NCI-H2196 (cell line): ENCODE results near the gene SNX3.
"Not testable (repeated sequence)": the region's sequence is repeated elsewhere in the genome, so short reads cannot be mapped to it uniquely, and the experiment has no call there.

Source experiments
- DNase-seq: peaks from one replicate; lab custom pipeline; 2025; ENCODE audit not compliant: unreplicated experiment; lab: John Stamatoyannopoulos, UW

The SNX3 gene

DNA sequence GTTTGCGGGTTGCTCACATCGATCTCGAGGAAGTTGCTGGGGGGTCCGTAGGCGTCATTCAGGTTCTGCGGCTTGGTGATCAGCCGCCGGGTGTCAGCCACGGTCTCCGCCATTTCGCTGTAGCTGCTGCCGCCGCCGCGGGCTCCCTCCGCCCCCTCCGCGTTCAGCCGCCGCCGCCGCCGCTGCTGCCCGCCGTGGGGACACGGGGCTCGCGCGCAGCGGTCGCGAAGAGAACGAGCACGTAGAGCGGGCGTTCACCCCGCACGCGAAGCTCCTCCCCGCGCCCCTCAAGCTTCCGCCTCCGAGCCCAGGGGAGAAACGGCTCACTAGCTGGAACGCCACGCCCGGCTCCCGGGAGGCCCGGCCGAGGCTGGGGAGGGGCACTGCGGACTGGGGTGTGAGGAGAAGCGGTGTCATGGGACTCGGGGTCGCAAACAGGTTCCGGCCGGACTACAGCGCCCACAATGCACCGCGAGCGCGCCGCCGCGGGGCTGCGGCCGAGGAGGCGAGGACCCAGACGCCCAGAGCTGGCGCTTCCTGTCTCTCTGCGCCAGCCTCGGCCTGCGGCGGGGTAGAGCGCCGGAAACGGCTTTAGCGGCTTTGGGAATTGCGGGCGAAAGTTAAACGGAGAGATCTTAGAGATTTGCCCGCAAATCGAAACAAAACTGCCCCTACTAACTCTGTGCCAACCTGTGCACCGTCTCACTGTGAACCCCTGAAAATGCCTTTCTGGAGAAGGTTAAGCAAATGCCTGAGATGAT, at the start of gene SNX3:
SNX3 (minus strand) TSS at position 232 of the 761 bp plus-strand sequence; CDS start at position 113, 119 bp downstream.
- DNase-seq, result peak; percentile 96

DNA sequence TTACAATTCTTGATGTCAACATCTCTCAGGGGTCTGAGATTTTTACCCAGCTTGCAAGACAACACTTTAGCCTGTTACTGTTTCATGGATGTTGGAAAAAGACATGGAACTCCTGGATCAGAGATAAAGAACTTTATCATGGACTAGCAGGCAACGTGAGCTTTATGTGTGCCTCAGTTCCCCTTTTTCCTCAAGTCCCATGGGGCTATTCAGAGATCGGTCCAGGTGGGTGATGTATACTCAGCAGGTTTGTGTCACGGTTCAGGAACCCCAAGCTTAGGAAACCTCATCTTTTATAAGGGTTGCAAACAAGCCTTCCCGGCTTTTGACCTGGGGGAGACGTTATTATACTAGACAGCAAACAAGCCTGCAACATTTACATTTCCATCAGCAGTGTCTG, 49.0 kb upstream of the SNX3 start:
- no peak for DNase-seq

DNA sequence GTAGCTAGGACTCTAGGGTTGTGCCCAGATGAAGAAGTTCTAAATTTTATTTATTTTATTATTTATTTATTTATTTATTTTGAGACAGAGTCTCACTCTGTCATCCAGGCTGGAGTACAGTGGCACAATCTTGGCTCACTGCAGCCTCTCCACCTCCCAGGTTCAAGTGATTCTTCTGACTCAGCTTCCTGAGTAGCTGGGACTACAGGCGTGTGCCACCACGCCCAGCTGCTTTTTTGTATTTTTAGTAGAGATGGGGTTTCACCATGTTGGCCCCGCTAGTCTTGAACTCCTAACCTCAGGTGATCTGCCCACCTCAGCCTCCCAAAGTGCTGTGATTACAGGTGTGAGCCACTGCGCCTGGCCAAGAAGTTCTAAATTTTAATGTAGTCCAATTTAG, 47.8 kb upstream of the SNX3 start:
- DNase-seq, result not testable (repeated sequence)

DNA sequence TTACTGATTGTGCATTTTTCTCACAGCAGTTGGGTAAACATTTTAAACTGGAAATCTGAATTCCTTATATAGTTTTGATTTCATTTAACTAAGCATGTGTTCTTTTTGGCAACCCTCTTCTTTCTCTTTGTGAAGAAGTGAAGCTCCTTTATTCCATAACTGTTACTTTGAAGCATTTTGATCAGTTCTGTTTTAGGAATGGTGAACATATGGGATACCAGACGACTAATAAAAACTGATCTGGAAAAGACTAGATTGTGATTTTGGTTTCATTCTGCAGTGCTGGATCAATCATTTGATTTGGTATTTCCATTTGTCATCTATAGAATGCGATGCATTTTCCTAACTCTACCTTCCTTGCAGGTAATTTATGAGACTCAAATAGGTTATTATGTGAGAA, 43.8 kb upstream of the SNX3 start:
- DNase-seq, result no peak

DNA sequence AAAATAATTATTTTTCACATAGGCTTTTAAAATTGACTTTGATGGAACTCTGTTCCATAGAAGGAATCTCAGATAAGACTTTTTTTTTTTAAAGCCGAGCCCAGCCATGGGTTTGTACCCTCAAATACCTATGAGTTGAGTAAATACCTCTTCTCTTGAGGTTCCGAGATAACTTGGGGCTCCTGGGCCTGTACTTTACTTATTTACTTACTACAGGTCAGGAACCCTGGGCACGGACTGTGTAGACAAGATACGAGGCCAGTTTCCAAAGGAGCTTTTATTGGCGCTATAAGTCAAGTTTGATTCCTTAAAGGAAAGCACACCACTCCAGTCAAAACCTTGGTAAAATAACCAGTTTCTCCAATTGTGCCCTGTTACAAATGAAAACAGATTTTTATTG, 41.5 kb upstream of the SNX3 start:
- no peak for DNase-seq

DNA sequence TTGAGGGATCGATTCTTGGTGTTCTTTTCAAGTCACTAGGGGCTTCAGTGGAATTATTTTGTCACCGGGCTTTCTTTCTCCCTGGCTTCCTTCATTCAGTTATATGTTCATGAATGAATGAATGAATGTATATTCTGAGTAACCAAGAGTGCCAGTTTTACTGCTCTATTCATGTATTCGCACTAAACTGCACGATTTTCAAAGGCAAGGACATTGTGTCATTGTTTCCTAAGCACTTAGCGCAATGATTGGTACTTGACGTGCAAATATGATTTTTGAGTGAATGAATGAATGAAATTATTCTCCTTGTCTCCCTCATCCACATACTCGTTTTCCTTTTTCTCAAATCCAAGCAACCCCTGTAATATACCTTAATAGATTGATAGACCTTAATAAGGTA, 34.8 kb upstream of the SNX3 start:
- peak; percentile 25 for DNase-seq

DNA sequence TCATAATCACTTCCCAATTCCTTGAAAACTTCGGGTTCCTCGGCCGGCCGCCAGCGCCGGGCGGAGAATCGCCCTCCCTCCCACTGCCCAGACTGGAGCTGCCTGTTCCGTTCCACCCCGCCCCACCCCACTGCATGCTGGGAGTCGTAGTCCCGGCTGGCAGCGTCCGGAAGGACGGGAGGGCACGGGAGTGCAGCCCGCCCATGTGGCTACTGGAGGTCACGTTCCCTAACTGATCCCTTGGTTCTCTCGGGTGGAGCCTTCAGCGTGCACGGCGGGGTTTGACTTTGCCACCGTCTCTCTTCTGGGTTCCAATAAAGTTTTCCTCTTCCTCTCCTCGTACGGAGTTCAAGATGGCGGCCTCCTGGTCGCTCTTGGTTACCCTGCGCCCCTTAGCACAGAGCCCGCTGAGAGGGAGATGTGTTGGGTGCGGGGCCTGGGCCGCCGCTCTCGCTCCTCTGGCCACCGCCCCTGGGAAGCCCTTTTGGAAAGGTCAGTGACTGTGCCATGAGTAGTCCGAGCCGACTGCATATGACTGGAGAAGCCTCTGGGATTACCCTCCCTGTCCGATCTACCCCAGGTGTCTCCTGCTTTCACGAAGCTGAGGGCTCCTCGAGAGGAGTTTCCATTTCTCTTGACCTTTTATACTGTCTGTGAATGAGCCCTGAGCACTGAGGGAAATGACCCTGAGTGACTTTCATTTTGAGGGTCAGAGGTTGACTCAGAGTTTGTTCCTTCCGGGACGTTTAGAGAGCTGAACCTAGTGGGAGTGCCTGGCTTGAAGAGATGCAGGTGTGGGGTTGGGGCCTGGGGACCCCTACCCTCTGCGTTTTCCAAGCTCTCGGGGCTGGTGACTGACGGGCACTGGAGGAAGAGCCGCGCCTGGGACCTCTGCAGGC, 34.1 kb upstream of the SNX3 start, which contains the start of gene AFG1L:
AFG1L (plus strand) TSS at position 328 of the 899 bp plus-strand sequence; CDS start at position 354, 26 bp downstream.
- DNase-seq, result peak; percentile 87

DNA sequence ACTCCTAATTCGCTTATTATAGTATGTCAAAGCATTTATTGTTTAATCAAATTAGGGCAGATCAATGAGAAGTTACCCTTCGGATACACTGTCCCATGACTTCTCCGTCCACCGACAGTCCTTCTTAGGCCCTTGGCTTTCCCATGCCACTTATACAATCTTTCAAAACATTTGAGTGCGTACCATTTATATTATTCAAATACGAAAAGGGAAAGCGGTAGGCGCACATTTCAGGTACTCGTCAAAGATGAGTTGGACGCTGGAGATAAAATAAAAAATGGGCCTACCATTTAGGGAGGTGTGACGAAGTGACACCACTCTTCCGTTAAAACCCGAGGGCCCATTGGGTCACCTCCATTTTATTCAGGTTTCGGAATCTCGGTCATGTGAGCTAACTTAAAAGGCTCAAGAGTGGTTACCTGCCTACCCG, 33.5 kb upstream of the SNX3 start:
- no peak for DNase-seq

DNA sequence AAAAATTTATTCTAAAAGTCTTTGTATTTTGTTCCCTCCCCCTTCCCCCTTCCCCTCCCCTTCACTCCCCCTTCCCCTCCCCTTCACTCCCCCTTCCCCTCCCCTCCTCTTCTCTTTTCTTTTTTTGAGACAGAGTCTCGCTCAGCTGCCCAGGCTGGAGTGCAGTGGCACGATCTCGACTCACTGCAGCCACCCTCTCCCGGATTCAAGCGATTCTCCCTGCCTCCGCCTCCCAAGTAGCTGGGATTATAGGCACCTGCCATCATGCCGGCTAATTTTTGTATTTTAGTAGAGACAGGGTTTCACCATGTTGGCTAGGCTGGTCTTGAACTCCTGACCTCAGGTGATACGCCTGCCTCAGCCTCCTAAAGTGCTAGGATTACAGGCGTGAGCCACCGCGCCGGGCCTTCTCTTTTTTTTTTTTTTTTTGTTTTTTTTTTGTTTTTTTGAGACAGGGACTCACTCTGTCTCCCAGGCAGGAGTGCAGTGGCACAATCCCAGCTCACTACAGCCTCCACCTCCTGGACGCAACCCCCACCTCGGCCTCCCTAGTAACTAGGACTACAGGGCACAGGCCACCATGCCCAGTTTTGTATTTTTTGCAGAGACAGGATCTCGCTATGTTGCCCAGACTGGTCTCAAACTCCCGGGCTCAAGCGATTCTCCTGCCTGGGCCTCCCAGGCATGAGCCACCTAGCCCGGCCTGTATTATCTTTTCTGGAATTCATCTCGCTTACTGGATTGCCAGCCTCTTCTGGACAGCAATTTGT, 32.9 kb upstream of the SNX3 start:
- no peak for DNase-seq

DNA sequence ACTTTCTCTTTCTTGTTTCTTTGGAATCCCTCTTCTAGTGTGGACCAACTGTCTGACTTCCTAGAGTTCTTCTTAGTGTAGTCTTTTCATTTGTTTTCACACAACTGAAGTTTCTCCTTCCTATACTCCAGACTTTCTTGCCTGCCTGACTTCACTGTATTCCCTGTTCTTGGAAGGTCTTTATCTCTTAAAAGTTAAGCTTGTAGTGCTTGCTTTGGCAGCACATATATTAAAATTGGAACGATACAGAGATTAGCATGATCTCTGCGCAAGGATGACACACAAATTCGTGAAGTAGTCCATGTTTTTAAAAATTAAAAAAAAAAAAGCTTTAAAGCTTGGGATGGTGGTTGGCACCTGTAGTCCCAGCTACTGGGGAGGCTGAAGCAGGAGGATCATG, 31.7 kb upstream of the SNX3 start:
- not testable (repeated sequence) for DNase-seq

DNA sequence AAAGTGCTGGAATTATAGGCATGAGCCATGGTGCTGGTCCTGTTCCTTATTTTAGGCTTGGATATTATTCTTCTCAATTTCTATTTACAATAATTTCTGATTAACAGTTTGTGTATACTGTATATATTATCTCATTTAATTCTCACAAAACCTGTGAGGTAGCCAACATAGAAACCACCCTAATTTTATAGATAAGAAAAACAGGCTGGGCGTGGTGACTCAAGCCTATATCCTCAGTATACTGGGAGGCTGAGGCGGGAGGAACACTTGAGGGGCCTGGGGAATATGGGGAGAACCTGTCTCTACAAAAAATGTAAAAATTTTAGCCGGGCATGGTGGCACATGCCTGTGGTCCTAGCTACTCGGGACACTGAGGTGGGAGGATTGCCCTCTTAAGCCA, 30.3 kb upstream of the SNX3 start:
- DNase-seq, result no peak

DNA sequence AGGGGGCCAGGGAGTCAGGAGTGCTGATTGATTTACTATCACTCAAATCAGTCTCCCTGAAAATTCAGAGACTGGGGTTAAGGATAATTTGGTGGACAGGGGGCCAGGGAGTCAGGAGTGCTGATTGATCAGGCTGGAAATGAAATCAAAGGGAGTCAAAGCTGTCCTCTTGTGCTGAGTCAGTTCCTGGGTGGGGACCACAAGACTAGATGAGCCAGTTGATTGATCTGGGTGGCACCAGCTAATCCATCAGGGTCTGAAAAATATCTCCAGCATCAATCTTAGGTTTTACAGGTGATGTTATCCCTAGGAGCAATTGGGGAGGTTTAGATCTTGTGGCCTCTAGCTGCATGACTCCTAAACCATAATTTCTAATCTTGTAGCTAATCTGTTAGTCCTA, 27.9 kb upstream of the SNX3 start:
- DNase-seq, result no peak

DNA sequence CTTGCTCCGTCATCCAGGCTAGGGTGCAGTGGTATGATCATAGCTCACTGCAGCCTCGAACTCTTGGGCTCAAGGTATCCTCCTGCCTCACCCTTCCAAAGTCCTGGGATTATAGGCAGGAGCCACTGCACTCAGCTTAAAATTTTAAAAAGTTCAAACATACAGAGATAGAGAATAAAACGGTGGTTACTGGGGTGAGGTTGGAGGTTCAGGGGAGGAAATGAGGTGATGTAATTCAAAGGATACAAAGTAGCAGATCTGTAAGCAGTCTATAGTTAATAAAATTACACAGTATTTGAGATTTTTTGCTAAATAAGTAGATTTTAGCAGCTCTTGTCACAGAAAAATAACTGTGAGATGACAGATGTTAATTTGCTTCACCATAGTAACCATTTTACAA, 26.5 kb upstream of the SNX3 start:
- no peak for DNase-seq

DNA sequence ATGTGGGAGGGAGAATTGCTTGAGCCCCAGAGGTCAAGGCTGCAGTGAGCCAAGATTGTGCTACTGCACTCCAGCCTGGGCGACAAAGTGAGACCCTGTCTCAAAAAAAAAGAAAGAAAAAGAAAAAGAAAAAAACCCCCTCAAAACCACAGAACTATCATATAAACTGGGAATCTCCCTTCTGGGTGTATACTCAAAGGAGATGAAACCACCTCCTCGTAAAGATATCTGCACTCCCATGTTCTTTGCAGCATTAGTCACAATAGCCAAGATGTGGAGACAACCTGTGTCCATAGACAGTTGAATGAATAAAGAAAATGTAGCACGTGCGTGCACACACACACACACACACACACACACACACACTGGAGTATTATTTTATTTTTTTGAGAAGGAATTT, 25.5 kb upstream of the SNX3 start:
- no peak for DNase-seq

DNA sequence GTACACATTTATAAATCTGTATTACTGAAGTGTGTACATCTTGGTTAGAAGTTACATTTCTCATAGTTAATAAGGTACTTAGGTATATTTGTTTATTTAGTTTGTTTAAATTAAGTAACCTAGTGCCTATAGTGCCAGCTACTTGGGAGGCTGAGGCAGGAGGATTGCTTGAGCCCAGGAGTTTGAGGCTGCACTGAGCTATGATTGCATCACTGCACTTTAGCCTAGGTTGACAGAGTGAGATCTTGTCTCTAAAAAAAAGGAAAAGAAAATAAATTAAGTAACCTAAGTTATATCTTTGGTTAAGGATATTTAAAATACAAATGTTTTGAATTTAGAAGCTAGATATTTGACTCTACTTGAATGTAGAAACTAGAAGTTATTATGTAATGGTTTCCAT, 24.5 kb upstream of the SNX3 start:
- DNase-seq, result no peak

DNA sequence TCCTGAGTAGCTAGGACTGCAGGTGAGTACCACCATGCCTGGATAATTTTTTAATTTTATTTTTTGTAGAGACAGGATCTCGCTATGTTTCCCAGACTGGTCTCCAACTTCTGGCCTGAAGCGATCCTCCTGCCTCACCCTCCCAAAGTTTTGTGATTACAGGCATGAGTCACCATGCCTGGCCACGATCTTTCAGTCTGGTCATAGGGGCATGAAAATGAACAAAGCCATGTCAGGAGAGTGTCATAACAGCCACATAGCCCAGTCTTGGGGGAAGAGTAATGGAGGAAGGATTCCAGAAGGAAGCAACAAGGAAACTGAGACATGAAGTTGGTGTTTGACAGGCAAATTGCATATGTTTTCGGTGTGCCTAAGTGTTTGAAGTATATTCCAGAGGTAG, 17.0 kb upstream of the SNX3 start:
- no peak for DNase-seq

DNA sequence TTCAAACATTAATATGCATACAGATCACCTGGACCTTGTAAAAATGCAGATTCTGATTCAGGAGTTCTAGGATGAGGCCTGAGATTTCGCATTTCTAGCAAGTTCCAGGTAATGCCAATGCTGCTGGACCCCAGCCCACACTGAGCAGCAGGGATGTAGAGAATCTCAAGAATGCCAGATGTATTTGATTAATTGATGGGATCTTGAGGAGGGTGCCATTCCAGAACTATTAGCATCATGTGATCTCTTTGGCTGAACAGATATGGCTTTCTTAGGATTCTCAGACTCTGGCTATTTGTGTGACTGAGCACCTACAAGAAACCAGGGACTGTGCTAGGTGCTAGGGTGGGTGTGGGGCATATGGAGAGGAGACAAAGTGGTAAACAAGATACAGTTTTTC, 16.5 kb upstream of the SNX3 start:
- no peak for DNase-seq

DNA sequence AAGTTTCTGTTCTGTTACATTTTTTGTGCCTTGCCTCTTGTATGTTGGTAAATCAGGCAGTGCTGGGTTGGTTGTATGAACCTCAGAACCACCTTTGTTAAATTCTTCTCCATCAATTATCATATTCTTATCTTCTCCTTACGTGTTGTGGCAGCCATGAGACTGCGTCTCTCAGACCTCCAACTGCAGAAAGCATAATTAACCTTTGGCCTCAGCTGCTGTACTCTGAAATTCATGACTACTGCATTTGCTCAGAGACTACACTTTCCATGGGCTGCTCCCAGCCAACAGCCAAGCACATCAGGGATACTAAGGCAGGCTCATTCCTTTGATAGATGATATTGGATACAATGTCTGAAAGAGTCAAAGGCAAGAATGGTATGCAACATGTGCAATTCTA, 15.1 kb upstream of the SNX3 start:
- no peak for DNase-seq

DNA sequence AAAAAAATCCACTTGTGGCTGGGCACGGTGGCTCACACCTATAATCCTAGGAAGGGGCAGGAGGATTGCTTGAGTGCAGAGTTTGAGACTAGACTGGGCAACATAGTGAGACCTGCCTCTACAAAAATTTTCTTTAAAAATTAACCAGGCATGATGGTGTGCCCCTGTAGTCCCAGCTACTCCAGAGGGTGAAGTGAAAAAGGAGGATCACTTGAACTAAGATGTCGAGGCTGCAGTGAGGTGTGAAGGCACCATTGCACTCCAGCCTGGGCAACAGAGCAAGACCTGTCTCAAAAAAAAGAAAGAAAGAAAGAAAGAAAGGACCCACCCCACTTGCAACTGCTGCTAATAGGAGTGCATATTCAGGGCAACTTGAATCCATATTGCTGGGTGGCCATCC, 13.7 kb upstream of the SNX3 start:
- DNase-seq, result no peak

DNA sequence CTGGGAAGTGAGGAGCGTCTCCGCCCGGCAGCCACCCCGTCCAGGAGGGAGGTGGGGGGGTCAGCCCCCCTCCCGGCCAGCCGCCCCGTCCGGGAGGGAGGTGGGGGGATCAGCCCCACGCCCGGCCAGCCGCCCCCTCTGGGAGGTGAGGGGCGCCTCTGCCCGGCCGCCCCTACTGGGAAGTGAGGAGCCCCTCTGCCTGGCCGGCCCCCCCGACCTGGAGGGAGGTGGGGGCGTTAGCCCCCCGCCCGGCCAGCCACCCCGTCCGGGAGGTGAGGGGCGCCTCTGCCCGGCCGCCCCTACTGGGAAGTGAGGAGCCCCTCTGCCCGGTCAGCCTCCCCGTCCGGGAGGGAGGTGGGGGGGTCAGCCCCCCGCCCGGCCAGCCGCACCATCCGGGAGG, 9.1 kb upstream of the SNX3 start:
- not testable (repeated sequence) for DNase-seq

DNA sequence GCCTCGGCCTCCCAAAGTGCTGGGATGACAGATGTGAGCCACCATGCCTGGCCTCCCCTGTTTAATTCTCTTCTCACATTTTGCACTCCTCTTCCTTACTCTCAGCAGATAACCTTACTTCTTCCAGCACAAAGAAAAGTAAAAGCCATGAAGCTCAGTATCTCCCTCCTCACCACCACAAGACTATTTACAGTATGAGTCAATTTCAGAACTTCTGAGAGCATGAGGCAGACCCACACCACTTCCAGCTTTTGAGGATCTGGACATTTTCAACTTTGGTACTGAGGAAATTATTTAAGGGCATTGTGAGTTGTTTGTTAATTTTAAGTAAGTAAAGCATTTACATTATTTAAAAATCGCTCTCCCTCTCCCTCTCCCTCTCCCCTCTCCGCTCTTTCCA, 8.0 kb upstream of the SNX3 start:
- no peak for DNase-seq
